Loucy (cell line): ENCODE data around the gene DPAGT1.

Experiments used
- EZH2phosphoT487 ChIP-seq: fragments of 200-600 bp; IDR thresholded peaks from 2 replicates; pipeline ENCODE4 v1.6.1; 2018; ENCODE audit warnings: antibody characterized with exemption, mild to moderate bottlenecking, moderate library complexity, borderline replicate concordance
- TF ChIP-seq, protein P1 (sequence below): fragments of 200-600 bp; sonication (generic); conservative IDR thresholded peaks from 2 replicates; pipeline ENCODE4 v1.5.1; 2014; ENCODE audit warnings: mild to moderate bottlenecking, antibody characterized with exemption, low read length

DNA sequence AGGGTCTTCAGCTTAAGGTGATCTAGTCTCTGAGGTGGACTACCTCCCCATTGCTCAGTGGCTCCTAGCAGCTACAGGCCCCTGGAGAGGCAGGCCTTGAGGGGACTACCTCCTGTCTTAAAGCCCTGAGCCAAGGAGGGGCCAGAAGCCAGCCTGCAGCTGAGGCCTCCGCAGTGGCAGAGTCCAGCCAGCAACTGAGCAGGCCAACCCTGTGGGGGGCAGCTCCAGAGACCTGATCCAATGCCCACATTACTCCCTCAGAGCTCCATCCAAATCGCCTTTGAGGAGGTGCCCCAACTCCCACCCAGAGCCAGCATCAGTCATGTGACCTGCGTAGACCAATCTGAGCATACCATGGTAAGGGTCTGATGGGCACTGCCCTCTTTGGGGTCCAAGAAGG is 8.2 kb upstream of the DPAGT1 start:
- TF ChIP-seq, protein P1, sequence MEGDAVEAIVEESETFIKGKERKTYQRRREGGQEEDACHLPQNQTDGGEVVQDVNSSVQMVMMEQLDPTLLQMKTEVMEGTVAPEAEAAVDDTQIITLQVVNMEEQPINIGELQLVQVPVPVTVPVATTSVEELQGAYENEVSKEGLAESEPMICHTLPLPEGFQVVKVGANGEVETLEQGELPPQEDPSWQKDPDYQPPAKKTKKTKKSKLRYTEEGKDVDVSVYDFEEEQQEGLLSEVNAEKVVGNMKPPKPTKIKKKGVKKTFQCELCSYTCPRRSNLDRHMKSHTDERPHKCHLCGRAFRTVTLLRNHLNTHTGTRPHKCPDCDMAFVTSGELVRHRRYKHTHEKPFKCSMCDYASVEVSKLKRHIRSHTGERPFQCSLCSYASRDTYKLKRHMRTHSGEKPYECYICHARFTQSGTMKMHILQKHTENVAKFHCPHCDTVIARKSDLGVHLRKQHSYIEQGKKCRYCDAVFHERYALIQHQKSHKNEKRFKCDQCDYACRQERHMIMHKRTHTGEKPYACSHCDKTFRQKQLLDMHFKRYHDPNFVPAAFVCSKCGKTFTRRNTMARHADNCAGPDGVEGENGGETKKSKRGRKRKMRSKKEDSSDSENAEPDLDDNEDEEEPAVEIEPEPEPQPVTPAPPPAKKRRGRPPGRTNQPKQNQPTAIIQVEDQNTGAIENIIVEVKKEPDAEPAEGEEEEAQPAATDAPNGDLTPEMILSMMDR = no peak
- no peak for TF ChIP-seq EZH2phosphoT487
